ENCODE data around the gene ZCCHC7. TPM values are rescaled to one million over a fixed set of nuclear protein-coding genes. Genes with fewer than 3 reads are reported as not detected.

Gene ZCCHC7
- total RNA-seq, 2 experiments from 2014 or later: 32.9 to 37.0 TPM

- TF ChIP-seq, protein P1, sequence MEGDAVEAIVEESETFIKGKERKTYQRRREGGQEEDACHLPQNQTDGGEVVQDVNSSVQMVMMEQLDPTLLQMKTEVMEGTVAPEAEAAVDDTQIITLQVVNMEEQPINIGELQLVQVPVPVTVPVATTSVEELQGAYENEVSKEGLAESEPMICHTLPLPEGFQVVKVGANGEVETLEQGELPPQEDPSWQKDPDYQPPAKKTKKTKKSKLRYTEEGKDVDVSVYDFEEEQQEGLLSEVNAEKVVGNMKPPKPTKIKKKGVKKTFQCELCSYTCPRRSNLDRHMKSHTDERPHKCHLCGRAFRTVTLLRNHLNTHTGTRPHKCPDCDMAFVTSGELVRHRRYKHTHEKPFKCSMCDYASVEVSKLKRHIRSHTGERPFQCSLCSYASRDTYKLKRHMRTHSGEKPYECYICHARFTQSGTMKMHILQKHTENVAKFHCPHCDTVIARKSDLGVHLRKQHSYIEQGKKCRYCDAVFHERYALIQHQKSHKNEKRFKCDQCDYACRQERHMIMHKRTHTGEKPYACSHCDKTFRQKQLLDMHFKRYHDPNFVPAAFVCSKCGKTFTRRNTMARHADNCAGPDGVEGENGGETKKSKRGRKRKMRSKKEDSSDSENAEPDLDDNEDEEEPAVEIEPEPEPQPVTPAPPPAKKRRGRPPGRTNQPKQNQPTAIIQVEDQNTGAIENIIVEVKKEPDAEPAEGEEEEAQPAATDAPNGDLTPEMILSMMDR (IDR thresholded peaks at IDR 0.05): no peak
- CTCF ChIA-PET: no interaction called here
- ATAC-seq (no peak), DNase-seq (no peak)
- Mint-ChIP-seq H3K4me3 (no peak overlapping the region), H3K4me1 (ENCODE audit: low read depth) (peaks cover 34% of the 10 kb centered on the region), H3K9me3 (no peaks in the 10 kb centered on the region), H3K36me3 (ENCODE audit: low read depth) (peaks cover 50% of the 10 kb centered on the region), H3K27ac (no peak overlapping the region), H3K27me3 (no peaks in the 10 kb centered on the region)
- intact Hi-C loops (cut with micrococcal nuclease): no loop called here
- POLR2A ChIA-PET: no interaction called here
Observed at GRCh38 chr9:37152365-37152764, 32.0 kb downstream of the ZCCHC7 start.

GRCh38 chr9:37155601-37156000, 35.2 kb downstream of the ZCCHC7 start:
- intact Hi-C loops (cut with micrococcal nuclease): no loop called here
- CTCF ChIA-PET: no interaction called here
- H3K4me3 Mint-ChIP-seq: no peak overlapping the region

GRCh38 chr9:37156205-37156604, 35.8 kb downstream of the ZCCHC7 start:
- TF ChIP-seq, protein P1 (IDR thresholded peaks at IDR 0.05): no peak
- ATAC-seq: no peak
- peaks cover 31% of the 10 kb centered on the region for H3K4me1 Mint-ChIP-seq (ENCODE audit: low read depth)
- POLR2A ChIA-PET: interaction anchor here (0.9 kb wide), 1 partner anchor 154 kb away, joined by 3 read pairs; no protein-coding TSS in a partner anchor
- H3K4me3 Mint-ChIP-seq: no peak overlapping the region
- intact Hi-C loops (cut with micrococcal nuclease): no loop called here
- H3K27ac Mint-ChIP-seq: no peak overlapping the region
- H3K36me3 Mint-ChIP-seq (ENCODE audit: low read depth): peaks cover 51% of the 10 kb centered on the region
- H3K27me3 Mint-ChIP-seq: no peaks in the 10 kb centered on the region
- CTCF ChIA-PET: no interaction called here
- H3K9me3 Mint-ChIP-seq: no peaks in the 10 kb centered on the region
- no peak for DNase-seq

More at GRCh38 chr9:37155601-37156000, 35.2 kb downstream of the ZCCHC7 start:
- no peak for ATAC-seq
- DNase-seq: no peak
- H3K27ac Mint-ChIP-seq: no peak overlapping the region
- TF ChIP-seq, protein P1 (IDR thresholded peaks at IDR 0.05): no peak
- peaks cover 31% of the 10 kb centered on the region for H3K4me1 Mint-ChIP-seq (ENCODE audit: low read depth)
- H3K36me3 Mint-ChIP-seq (ENCODE audit: low read depth): peaks cover 50% of the 10 kb centered on the region
- POLR2A ChIA-PET: interaction anchor here (0.9 kb wide), 1 partner anchor 154 kb away, joined by 3 read pairs; no protein-coding TSS in a partner anchor
- H3K9me3 Mint-ChIP-seq: no peaks in the 10 kb centered on the region
- no peaks in the 10 kb centered on the region for H3K27me3 Mint-ChIP-seq

DNA sequence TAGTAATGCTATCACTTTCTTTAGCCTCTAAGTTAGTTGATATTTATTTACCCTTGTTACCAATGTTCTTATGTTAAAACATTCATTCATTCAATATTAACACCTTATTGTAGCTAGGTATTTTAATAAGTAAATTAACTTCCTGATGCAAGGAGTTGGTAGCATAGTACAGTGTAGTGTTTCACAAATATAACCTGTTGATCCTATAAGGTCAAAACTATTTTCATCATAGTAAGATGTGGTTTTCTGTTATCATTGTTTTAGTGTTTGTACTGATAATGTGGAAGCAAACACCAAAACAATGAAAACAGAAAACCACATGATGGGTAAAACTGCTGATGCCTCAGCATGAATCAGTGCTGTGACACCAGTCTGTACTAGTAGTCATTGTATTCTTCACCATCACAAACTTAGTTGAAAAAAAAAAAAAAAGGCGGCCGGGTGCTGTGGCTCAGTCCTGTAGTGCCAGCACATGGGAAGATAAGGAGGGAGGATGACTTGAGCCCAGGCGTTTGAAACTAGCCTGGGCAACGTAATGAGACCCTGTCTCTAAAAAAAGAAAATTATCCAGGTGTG, 36.5 kb downstream of the ZCCHC7 start:
- TF ChIP-seq, protein P1 (IDR thresholded peaks at IDR 0.05): no peak
- no peak overlapping the region for H3K4me3 Mint-ChIP-seq

DNA sequence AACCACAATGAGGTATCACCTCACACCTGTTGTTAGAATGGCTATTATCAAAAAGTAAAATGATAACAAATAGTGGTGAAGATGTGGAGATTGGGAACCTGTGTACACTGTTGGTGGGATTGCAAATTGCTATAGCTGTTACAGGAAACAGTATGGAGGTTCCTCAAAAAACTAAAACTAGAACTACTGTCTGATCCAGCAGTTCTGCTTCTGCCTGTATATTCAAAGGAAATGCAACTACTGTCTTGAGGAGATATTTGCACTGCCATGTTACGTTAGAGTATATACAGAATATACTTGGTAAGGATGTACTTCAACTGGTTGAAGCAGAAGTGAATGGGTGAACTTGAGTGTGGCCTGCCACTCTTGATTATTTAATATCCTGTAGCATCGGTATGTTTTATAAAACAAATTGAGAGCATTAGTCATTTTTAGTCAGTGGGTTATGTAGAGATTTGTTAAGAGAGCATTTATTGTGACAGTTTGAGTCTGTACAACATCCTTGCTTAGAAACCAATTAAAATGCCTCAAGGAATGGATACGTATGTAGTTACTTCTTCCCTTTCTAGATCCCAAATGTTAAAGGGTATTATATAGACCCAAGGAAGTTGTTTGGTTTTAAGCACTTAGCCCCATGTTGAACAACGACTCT, 37.5 kb downstream of the ZCCHC7 start:
- ATAC-seq: no peak
- peaks cover 27% of the 10 kb centered on the region for H3K4me1 Mint-ChIP-seq (ENCODE audit: low read depth)
- TF ChIP-seq, protein P1 (IDR thresholded peaks at IDR 0.05): no peak
- H3K9me3 Mint-ChIP-seq: no peaks in the 10 kb centered on the region
- peaks cover 58% of the 10 kb centered on the region for H3K36me3 Mint-ChIP-seq (ENCODE audit: low read depth)
- ChIA-PET POLR2A (no interaction called here), CTCF (no interaction called here)
- H3K27ac Mint-ChIP-seq: no peak overlapping the region
- H3K27me3 Mint-ChIP-seq: no peaks in the 10 kb centered on the region
- no peak overlapping the region for H3K4me3 Mint-ChIP-seq
- DNase-seq: no peak
- intact Hi-C loops (cut with micrococcal nuclease): no loop called here

More for the DNA sequence above, 36.5 kb downstream of the ZCCHC7 start:
- Mint-ChIP-seq H3K4me1 (ENCODE audit: low read depth) (peaks cover 31% of the 10 kb centered on the region), H3K36me3 (ENCODE audit: low read depth) (peaks cover 57% of the 10 kb centered on the region), H3K9me3 (no peaks in the 10 kb centered on the region), H3K27me3 (no peaks in the 10 kb centered on the region), H3K27ac (no peak overlapping the region)
- intact Hi-C loops (cut with micrococcal nuclease): no loop called here
- no peak for DNase-seq
- ChIA-PET POLR2A (interaction anchor here (0.9 kb wide), 1 partner anchor 153 kb away, joined by 3 read pairs; no protein-coding TSS in a partner anchor), CTCF (no interaction called here)
- no peak for ATAC-seq
